Measurements from ENCODE around the gene PDIA4. TPM values are rescaled to one million over a fixed set of nuclear protein-coding genes. Genes with fewer than 3 reads are reported as not detected.

Gene PDIA4
- total RNA-seq, 1 donor, result 200 TPM

DNA sequence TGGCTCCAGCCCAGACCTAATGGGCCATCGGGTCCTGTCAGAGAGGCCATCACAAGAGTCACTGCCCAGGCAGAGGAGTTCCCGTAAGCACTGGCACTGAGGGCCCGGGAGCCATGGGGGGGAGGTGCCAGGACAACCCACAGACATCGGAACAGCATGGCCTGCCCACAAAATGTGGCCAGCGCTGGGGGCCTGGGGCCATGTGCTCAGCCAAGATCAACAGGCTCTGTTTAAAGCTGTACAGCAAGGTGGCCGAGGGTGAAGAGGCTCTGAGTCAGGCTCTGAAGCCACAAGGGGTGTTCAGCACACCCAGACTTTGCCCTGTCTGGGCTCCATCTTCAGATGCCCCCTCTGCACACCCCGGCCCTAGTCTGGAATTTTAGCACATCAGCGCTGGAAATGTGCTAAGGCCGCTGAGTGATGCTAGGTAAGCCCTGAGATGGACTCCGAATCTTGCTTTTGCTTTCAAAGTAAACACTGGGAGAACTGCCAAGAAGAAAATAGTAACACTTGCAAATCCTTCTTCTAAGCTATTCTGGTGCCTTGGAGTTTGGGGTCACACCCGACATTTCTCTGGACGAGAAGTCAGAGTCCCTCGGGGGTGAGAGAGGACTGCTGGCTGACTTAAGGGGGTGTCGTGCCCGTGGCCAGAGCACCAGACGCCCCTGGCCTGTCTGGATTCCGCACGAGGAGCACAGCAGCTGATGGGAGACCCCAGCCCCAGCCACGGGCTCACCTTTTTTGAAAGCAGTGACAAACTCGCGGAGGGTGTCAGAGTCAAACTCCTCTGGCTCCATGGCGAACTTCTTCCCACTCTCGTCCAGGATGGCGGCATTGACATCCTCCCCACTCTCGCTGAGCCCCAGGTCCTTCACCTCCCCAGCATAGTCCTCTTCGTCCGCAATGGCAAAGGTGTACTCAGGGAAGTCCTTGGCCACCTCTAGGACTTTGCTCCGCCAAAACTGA lies 23.6 kb downstream of the PDIA4 start:
- TF ChIP-seq, protein P1, sequence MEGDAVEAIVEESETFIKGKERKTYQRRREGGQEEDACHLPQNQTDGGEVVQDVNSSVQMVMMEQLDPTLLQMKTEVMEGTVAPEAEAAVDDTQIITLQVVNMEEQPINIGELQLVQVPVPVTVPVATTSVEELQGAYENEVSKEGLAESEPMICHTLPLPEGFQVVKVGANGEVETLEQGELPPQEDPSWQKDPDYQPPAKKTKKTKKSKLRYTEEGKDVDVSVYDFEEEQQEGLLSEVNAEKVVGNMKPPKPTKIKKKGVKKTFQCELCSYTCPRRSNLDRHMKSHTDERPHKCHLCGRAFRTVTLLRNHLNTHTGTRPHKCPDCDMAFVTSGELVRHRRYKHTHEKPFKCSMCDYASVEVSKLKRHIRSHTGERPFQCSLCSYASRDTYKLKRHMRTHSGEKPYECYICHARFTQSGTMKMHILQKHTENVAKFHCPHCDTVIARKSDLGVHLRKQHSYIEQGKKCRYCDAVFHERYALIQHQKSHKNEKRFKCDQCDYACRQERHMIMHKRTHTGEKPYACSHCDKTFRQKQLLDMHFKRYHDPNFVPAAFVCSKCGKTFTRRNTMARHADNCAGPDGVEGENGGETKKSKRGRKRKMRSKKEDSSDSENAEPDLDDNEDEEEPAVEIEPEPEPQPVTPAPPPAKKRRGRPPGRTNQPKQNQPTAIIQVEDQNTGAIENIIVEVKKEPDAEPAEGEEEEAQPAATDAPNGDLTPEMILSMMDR (IDR thresholded peaks at IDR 0.05; ENCODE audit: insufficient read depth, low read length), result no peak
- no peak for DNase-seq (ENCODE audit: low read depth)
- H3K4me3 ChIP-seq (ENCODE audit: low read depth, low read length), result no peak overlapping the region

DNA sequence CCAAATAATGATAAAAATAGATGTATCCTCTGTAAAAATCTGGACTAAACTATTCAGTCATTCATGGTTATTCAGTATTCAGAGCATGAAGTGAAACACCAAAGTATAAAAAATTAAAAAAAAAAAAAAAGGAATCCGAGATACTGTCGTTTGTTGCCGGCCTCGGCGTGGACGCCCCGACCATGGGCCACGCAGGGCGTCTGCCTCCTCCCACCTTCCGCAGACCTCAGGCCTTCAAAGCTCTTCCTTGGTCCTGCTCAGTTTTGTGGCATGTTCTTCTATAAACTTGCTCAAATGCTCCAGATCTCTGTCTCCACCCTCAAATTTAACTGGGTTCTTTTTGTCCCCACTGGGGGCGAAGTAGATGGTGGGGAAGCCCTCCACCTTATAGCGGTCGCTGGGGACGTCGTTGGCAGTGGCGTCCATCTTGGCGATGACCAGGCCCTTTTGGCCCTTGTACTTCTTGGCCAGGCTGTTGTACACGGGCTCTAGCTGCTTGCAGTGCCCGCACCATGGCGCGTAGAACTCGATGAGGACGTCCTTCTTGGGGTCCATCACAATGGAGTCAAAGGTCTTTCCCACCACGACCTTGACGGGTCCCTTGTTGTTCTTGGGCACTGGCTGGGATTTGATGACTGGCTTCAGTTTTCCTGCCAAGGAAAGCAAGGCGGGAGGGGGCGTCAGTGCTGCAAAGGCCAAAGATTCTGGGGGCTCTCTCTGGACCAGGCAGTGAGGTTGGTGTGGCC lies 24.6 kb downstream of the PDIA4 start:
- H3K4me3 ChIP-seq (ENCODE audit: low read depth, low read length), result no peak overlapping the region
- TF ChIP-seq, protein P1 (IDR thresholded peaks at IDR 0.05; ENCODE audit: insufficient read depth, low read length), result no peak
- no peak for DNase-seq (ENCODE audit: low read depth)

DNA sequence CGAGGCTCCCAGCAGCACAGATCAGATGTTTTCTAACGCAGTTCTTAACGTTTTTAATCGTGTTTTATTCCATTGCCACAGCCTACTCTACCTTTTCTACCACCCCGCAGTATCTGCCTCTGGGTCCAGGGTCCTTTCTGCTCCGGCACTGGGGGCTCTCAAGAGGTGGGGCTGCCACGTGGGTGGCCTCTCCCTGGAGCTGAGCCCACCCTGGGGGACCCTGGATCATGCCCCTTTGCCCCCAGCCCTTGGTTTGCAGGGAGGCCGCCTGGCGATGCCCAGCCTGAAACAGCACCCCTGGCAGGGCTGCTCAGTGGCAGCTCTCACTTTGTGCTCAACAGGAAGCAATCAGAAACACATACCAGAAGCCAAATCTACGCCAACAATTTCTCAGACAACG lies 25.3 kb downstream of the PDIA4 start:
- no peak for DNase-seq (ENCODE audit: low read depth)
- no peak overlapping the region for H3K4me3 ChIP-seq (ENCODE audit: low read depth, low read length)
- TF ChIP-seq, protein P1 (IDR thresholded peaks at IDR 0.05; ENCODE audit: insufficient read depth, low read length), result no peak

DNA sequence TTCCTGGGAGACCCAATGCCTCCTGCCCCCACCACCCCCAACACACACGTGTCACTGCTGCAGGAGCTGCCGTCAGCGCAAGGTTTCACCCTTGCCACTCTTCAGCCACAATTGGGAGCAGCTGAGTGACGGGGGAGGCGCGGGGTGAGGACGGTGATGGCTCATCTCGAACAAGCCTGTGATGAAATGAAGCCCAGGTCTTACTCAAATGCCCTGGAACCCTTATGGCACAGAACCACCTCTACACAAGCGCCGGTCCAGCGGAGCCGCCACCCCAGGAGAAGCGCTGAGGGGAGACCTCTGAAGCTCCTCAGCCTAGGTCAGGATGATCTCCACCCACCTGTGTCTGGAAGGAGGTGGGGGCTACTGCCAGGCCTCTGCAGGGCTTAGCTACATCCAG lies 25.7 kb downstream of the PDIA4 start:
- TF ChIP-seq, protein P1 (IDR thresholded peaks at IDR 0.05; ENCODE audit: insufficient read depth, low read length), result no peak
- DNase-seq (ENCODE audit: low read depth), result no peak
- no peak overlapping the region for H3K4me3 ChIP-seq (ENCODE audit: low read depth, low read length)

DNA sequence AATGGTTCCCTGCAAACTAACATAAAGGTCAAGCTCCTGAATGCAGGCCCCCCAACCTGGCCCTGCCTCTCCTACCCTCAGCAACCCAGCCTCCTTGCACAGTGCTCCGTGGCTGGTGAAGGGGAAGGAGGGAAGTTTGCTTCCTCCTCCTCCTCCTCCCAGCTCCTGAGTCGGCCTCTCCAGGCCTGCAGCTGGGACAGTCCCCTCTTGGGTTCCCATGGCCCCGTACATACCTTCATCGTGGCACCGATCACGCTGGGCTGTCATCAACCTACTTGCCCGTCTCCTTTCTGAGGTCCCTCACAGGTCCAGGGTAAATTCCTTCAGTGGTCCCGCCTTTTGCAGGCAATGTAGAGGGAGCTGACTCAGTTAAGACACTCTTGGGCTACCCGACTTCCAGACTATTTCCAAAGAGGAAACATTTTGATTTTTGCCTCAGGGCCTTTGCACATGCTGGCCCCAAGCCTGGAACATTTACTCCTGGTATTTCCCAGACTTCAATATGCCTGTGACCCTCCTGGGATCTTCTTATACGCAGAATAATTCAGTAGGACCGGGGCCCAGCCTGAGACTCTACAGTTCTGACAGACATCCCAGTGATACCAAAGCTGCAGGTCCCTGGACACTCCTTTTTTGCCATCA lies 26.8 kb downstream of the PDIA4 start:
- DNase-seq (ENCODE audit: low read depth), result no peak
- TF ChIP-seq, protein P1 (IDR thresholded peaks at IDR 0.05; ENCODE audit: insufficient read depth, low read length), result no peak
- H3K4me3 ChIP-seq (ENCODE audit: low read depth, low read length), result no peak overlapping the region

DNA sequence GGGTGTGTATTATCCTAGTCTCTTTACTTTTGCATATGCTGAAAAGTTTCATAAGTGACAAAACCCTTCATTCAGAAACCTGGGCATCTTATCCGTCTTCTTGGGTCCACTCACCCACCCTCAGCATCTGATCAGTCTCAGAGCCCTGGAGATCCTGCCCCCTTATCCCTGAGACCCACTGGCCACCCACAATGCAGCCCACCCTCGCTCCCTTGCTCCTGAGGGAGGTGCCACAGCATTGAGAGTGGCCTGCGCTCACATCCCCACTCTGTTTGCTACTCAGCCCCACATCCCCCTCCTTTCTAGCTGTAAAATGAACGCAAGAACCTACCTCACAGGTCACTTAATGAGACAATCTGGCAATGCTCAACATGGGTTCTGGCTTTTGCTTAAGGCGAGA lies 27.3 kb downstream of the PDIA4 start:
- TF ChIP-seq, protein P1 (IDR thresholded peaks at IDR 0.05; ENCODE audit: insufficient read depth, low read length), result no peak
- no peak for DNase-seq (ENCODE audit: low read depth)
- no peak overlapping the region for H3K4me3 ChIP-seq (ENCODE audit: low read depth, low read length)
